GM12878 (cell line): Measurements from ENCODE around the gene MAD1L1. TPM values are rescaled to one million over a fixed set of nuclear protein-coding genes. Genes with fewer than 3 reads are reported as not detected.

Experiments used
- ATAC-seq: fragments of 200-7000 bp; cut with Tn5 transposase; 3 replicates; pipeline ENCODE4 v1.9.1; 2020; ENCODE audit warnings: mild to moderate bottlenecking, moderate library complexity
- BruUV-seq: library from RNA; stranded (reverse); fragments of 400-500 nt; replicated peaks from 2 replicates; lab custom pipeline; 2021; lab: Mats Ljungman, UMichigan
- CTCF ChIA-PET: fragments of 300-600 bp; sonication (Branson Sonifier 250); formaldehyde crosslinking; extraction: SDS; loops from one replicate; lab custom pipeline; 2021; ENCODE audit warnings: inconsistent platforms; lab: Yijun Ruan, JAX
- POLR2A ChIA-PET: fragments of 350-600 bp; formaldehyde crosslinking; extraction: SDS; loops from one replicate; lab custom pipeline; 2021; ENCODE audit warnings: inconsistent platforms; lab: Charles Lee
- RAD21 ChIA-PET: fragments of 300-600 bp; sonication (Branson Sonifier 250); formaldehyde crosslinking; loops from one replicate; lab custom pipeline; 2023; ENCODE audit warnings: antibody characterized with exemption; ENCODE audit not compliant: unreplicated experiment; lab: Charles Lee
- SMC1A ChIA-PET: fragments of 300-600 bp; sonication (Branson Sonifier 250); formaldehyde crosslinking; loops from one replicate; lab custom pipeline; 2023; ENCODE audit not compliant: unreplicated experiment, uncharacterized antibody; lab: Charles Lee
- DNase-seq: peaks from one replicate; pipeline ENCODE4 v3.0.0-alpha.2; 2011; ENCODE audit warnings: low read depth, low spot score
- FAIRE-seq: peaks from 3 replicates; lab custom pipeline; 2011; peaks lifted over from hg19 to GRCh38; lab: Jason Lieb, UNC
- H2AFZ ChIP-seq: 2 replicates; pipeline ENCODE4 v1.6.0; 2011; ENCODE audit warnings: low read depth, low read length, control low read depth; ENCODE audit not compliant: control insufficient read depth
- H3K27ac ChIP-seq: 2 replicates; pipeline ENCODE4 v1.5.1; 2011; ENCODE audit warnings: control low read depth; ENCODE audit not compliant: control insufficient read depth, insufficient read depth
- H3K27me3 ChIP-seq, 2 experiments: replicated peaks in 1 of 2; 2 replicates each; pipeline versions ENCODE4 v1.6.0 to v1.6.1; 2011; ENCODE audit warnings: low read length in 1 of 2; ENCODE audit not compliant: control insufficient read depth in 2 of 2, insufficient read depth in 2 of 2
- H3K36me3 ChIP-seq, 2 experiments: 2 replicates each; pipeline ENCODE4 v1.5.1; 2011; ENCODE audit warnings: low read length in 1 of 2; ENCODE audit not compliant: control insufficient read depth in 2 of 2, insufficient read depth in 2 of 2
- H3K4me1 ChIP-seq: 2 replicates; pipeline ENCODE4 v1.6.1; 2011; ENCODE audit warnings: mild to moderate bottlenecking, low read length, moderate library complexity, mixed read lengths; ENCODE audit not compliant: control insufficient read depth, insufficient read depth
- H3K4me2 ChIP-seq: 2 replicates; pipeline ENCODE4 v1.6.0; 2011; ENCODE audit warnings: control low read depth; ENCODE audit not compliant: control insufficient read depth, insufficient read depth
- H3K4me3 ChIP-seq: fragments of 200-600 bp; sonication (generic); 2 replicates; pipeline ENCODE4 v1.5.1; 2016
- H3K79me2 ChIP-seq: 2 replicates; pipeline ENCODE4 v1.6.0; 2011; ENCODE audit warnings: low read length; ENCODE audit not compliant: control insufficient read depth, insufficient read depth
- H3K9ac ChIP-seq: 2 replicates; pipeline ENCODE4 v1.8.0; 2011; ENCODE audit warnings: low read length, control low read depth, mixed read lengths; ENCODE audit not compliant: control insufficient read depth, insufficient read depth
- H3K9me3 ChIP-seq: replicated peaks from 3 replicates; pipeline ENCODE4 v1.5.1; 2011; ENCODE audit warnings: mild to moderate bottlenecking, low read length; ENCODE audit not compliant: control insufficient read depth, insufficient read depth
- H4K20me1 ChIP-seq: 2 replicates; pipeline ENCODE4 v1.6.0; 2011; ENCODE audit not compliant: control insufficient read depth, insufficient read depth
- ATF2 ChIP-seq: IDR thresholded peaks from 2 replicates; pipeline ENCODE4 v1.6.1; 2012; ENCODE audit warnings: low read length, inconsistent platforms
- ATF7 ChIP-seq: fragments of 450-650 bp; IDR thresholded peaks from 2 replicates; pipeline ENCODE4 v1.6.1; 2016; ENCODE audit warnings: low read depth, mild to moderate bottlenecking
- BACH1 ChIP-seq: fragments of 450-650 bp; IDR thresholded peaks from 2 replicates; pipeline ENCODE4 v1.6.1; 2017; ENCODE audit warnings: mild to moderate bottlenecking, borderline replicate concordance
- CREB1 ChIP-seq: IDR thresholded peaks from 2 replicates; pipeline ENCODE4 v1.6.1; 2012; ENCODE audit warnings: low read depth, mild to moderate bottlenecking, inconsistent platforms
- DPF2 ChIP-seq: fragments of 450-650 bp; IDR thresholded peaks from 2 replicates; pipeline ENCODE4 v1.6.1; 2017; ENCODE audit warnings: mild to moderate bottlenecking
- EZH2 ChIP-seq: IDR thresholded peaks from 2 replicates; pipeline ENCODE4 v1.6.1; 2012; ENCODE audit warnings: low read depth, mild to moderate bottlenecking, control low read depth, inconsistent platforms, low read length, borderline replicate concordance; ENCODE audit not compliant: control insufficient read depth
- GABPA ChIP-seq: IDR thresholded peaks from 2 replicates; pipeline ENCODE4 v1.6.1; 2014; ENCODE audit warnings: antibody characterized with exemption, low read depth, mild to moderate bottlenecking, inconsistent platforms
- IKZF2 ChIP-seq, 2 experiments: fragments of 450-650 bp; IDR thresholded peaks; 2 replicates each; pipeline ENCODE4 v1.6.1; 2017; ENCODE audit warnings: mild to moderate bottlenecking in 2 of 2, moderate library complexity in 2 of 2
- JUND ChIP-seq: IDR thresholded peaks from 2 replicates; pipeline ENCODE4 v1.6.1; 2012; ENCODE audit warnings: low read depth, mild to moderate bottlenecking, low read length, improper control_type of control experiment, moderate library complexity
- NR2C2 ChIP-seq: IDR thresholded peaks from 2 replicates; pipeline ENCODE4 v1.6.1; 2011; ENCODE audit warnings: borderline replicate concordance, low read depth; ENCODE audit not compliant: control insufficient read depth, insufficient read length
- NR2F1 ChIP-seq: fragments of 450-650 bp; conservative IDR thresholded peaks from 2 replicates; pipeline ENCODE4 v1.6.1; 2017; ENCODE audit warnings: mild to moderate bottlenecking
- POU2F2 ChIP-seq: IDR thresholded peaks from 3 replicates; pipeline ENCODE4 v1.6.1; 2011; ENCODE audit warnings: low read depth, mild to moderate bottlenecking, low read length, borderline replicate concordance
- RUNX3 ChIP-seq: IDR thresholded peaks from 2 replicates; pipeline ENCODE4 v1.6.1; 2012; ENCODE audit warnings: low read length, inconsistent platforms
- SKIL ChIP-seq: fragments of 450-650 bp; IDR thresholded peaks from 2 replicates; pipeline ENCODE4 v1.6.1; 2017; ENCODE audit warnings: mild to moderate bottlenecking, low read depth, inconsistent platforms; ENCODE audit not compliant: poor library complexity, severe bottlenecking
- SP1 ChIP-seq: IDR thresholded peaks from one replicate; pipeline ENCODE4 v1.6.1; 2011; ENCODE audit warnings: low read depth, low read length
- TAF1 ChIP-seq: IDR thresholded peaks from 2 replicates; pipeline ENCODE4 v1.6.1; 2011; ENCODE audit warnings: mild to moderate bottlenecking, low read depth, low read length, borderline replicate concordance
- TCF12 ChIP-seq: IDR thresholded peaks from 2 replicates; pipeline ENCODE4 v1.6.1; 2011; ENCODE audit warnings: low read depth, mild to moderate bottlenecking, low read length
- USF1 ChIP-seq: IDR thresholded peaks from 2 replicates; pipeline ENCODE4 v1.6.1; 2011; ENCODE audit warnings: borderline replicate concordance, low read depth, mild to moderate bottlenecking, moderate library complexity, mixed read lengths, low read length; ENCODE audit not compliant: insufficient read depth; ENCODE audit errors: extremely low read length
- ZNF24 ChIP-seq: fragments of 450-650 bp; IDR thresholded peaks from 2 replicates; pipeline ENCODE4 v1.6.1; 2017; ENCODE audit warnings: antibody characterized with exemption, mild to moderate bottlenecking
- WGBS: methylation state at CpG from one replicate; pipeline ENCODE4 v1.1.6; 2016; ENCODE audit warnings: low lambda C conversion rate; ENCODE audit not compliant: insufficient replicate concordance, insufficient coverage; ENCODE audit errors: missing lambda C conversion rate; 5-methylcytosine and 5-hydroxymethylcytosine counted together
- in situ Hi-C: fragments of 300-500 bp; cut with MboI; formaldehyde crosslinking; loops from 9 replicates; pipeline ENCODE4 v1.14.3; 2018; ENCODE audit warnings: mixed read lengths
- intact Hi-C: fragments of 100-400 bp; cut with micrococcal nuclease; formaldehyde crosslinking; loops from one replicate; pipeline ENCODE4 v1.14.2; 2022; ENCODE audit not compliant: unreplicated experiment
- polyA plus RNA-seq, 11 experiments: library from polyadenylated mRNA; depleted of rRNA in 4 of 11; unstranded in 6 of 11; stranded (reverse) in 5 of 11; fragments of >200 nt; fragmentation: Nextera tagmentation in 4 of 11; fragmentation: Illumina TruSeq in 1 of 11; extraction: Ambion mirVana in 4 of 11; extraction: Trizol in 1 of 11; gene quantifications; 1 replicate in 1 of 11; 2 replicates in 10 of 11; pipeline versions ENCODE4 v1.2.1 to v1.2.3, GENCODE V29; 2011 to 2016; ENCODE audit warnings: inconsistent platforms in 2 of 11, missing spikeins in 2 of 11, low read depth in 1 of 11
- total RNA-seq, 4 experiments: library from RNA; depleted of rRNA in 3 of 4; stranded (reverse); fragments of >200 nt in 3 of 4; fragmentation: Illumina TruSeq in 1 of 4; extraction: Trizol in 1 of 4; gene quantifications; 2 replicates each; pipeline versions ENCODE4 v1.2.1 to v1.2.3, GENCODE V29; 2013 to 2021

The MAD1L1 gene
- total and polyA plus RNA-seq, 10 of the 15 experiments (the other 5 are each of a cell fraction or from before 2014, with no cell fraction given), result 2.2 to 76.8 (median 38.3) TPM

- TF ChIP-seq GABPA (no peak), RUNX3 (no peak), TCF12 (no peak), JUND (no peak), BACH1 (no peak), EZH2 (no peak), POU2F2 (no peak), NR2F1 (no peak), IKZF2 (IDR thresholded peaks at IDR 0.05) (no peak), ATF7 (no peak), ZNF24 (no peak), DPF2 (no peak), TAF1 (no peak), NR2C2 (no peak), CREB1 (no peak), SP1 (no peak), USF1 (no peak), ATF2 (no peak), SKIL (no peak)
- TF ChIP-seq, all 136 proteins: peak for 0
- in situ Hi-C loops (no loop called here), intact Hi-C loops (no loop called here)
- POLR2A ChIA-PET, result no interaction called here
- DNase-seq (no peak), ATAC-seq (no peak), FAIRE-seq (no peak)
- Histone ChIP-seq H3K4me1 (no peaks in the 10 kb centered on the region; the same call in 1 of the 2 replicates), H4K20me1 (peaks cover 4% of the 10 kb centered on the region; the same call in 1 of the 2 replicates), H3K9me3 (no peaks in the 10 kb centered on the region; the same call in 2 of the 3 replicates), H3K27me3 (no peaks in the 10 kb centered on the region), H3K27ac (no peak overlapping the region), H3K79me2 (no peaks in the 10 kb centered on the region), H3K4me2 (no peak overlapping the region), H3K9ac (no peak overlapping the region), H2AFZ (no peak overlapping the region), H3K4me3 (no peak overlapping the region), H3K36me3 (no peaks in the 10 kb centered on the region; a peak in 2 of 4 replicates)
- RAD21 ChIA-PET, result no interaction called here
- SMC1A ChIA-PET, result no interaction called here
- CTCF ChIA-PET, result no interaction called here
- BruUV-seq, result no TSS peak
- WGBS, result 91% methylated on average over 24 of the region's 25 CpGs
Observed at GRCh38 chr7:2045559-2046405, 187.0 kb downstream of the MAD1L1 start.
